ENCODE data around the gene VAV1. TPM values are rescaled to one million over a fixed set of nuclear protein-coding genes. Genes with fewer than 3 reads are reported as not detected.
A peak's percentile ranks its signal among the peaks of the same experiment; 100 is the strongest.
"Not testable (repeated sequence)": the region's sequence is repeated elsewhere in the genome, so short reads cannot be mapped to it uniquely, and the experiment has no call there.

VAV1 gene
- total RNA-seq, 4 donors from 2014 or later = 1.0 to 2.0 (median 1.4) TPM

DNA sequence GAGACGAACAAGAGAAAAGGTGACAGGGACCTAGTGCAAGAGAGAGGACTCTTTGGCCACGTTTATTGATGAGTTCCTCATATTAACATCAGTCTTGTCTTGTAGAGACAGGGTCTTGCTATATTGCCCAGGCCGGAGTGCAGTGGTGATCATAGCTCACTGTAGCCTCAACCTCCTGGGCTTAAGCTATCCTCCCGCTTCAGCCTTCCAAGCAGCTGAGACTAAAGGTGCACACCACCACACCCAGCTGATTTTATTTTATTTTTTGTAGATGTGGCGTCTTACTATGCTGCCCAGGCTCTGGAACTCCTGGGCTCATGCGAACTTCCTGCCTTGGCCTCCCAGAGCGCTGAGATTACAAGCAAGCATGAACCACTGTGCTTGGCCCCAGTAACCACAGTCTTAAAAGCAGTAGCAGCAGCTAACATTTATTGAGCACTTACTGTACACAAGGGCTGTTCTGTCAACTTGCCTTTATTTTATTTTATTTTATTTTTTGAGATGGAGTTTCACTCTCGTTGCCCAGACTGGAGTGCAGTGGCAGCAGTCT, 4.2 kb upstream of the VAV1 start:
- no peak overlapping the region for H3K4me3 ChIP-seq (ENCODE audit: low read depth, poor library complexity, severe bottlenecking)
- DNase-seq (ENCODE audit: low spot score in 2 of 2) = no peak
- intact Hi-C loops (cut with DNase I; ENCODE audit: low total_unique reads) = no loop called here
- WGBS, 2 donors = 60 to 62% methylated on average over 8 of the region's 8 CpGs
- no peak for TF ChIP-seq POLR2A (IDR thresholded peaks at IDR 0.05)
- TF ChIP-seq, protein P1, sequence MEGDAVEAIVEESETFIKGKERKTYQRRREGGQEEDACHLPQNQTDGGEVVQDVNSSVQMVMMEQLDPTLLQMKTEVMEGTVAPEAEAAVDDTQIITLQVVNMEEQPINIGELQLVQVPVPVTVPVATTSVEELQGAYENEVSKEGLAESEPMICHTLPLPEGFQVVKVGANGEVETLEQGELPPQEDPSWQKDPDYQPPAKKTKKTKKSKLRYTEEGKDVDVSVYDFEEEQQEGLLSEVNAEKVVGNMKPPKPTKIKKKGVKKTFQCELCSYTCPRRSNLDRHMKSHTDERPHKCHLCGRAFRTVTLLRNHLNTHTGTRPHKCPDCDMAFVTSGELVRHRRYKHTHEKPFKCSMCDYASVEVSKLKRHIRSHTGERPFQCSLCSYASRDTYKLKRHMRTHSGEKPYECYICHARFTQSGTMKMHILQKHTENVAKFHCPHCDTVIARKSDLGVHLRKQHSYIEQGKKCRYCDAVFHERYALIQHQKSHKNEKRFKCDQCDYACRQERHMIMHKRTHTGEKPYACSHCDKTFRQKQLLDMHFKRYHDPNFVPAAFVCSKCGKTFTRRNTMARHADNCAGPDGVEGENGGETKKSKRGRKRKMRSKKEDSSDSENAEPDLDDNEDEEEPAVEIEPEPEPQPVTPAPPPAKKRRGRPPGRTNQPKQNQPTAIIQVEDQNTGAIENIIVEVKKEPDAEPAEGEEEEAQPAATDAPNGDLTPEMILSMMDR (IDR thresholded peaks at IDR 0.05) = no peak

DNA sequence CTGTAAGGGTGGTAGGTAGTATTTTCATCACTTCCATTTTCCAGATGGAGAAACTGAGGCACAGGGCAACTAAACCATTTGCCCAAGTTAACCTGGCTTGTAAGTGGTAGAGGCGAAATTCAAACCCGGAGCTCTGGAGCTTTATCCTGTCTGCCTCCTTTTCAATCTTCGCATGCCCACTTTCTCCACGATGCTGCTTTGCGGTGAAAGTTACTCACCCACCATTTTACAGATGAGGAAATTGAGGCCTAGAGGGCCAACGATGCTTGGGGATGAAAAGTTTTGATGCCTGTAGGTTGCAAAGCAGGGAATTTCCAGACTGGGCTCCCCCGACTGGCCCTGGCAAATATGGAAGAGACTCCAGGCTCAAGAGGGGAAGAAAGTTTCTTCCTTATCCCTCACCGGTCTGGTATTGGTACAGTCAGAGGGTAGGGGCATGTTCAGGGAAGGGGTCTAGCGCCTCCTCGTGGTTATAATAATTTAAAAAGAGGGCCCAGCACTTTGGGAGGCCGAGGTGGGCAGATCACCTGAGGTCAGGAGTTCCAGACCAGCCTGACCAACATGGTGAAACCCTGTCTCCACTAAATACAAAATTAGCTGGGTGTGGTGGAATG, 3.4 kb upstream of the VAV1 start:
- DNase-seq (ENCODE audit: low spot score in 2 of 2) = no peak
- TF ChIP-seq, protein P1 (IDR thresholded peaks at IDR 0.05) = no peak
- TF ChIP-seq POLR2A (IDR thresholded peaks at IDR 0.05) = no peak
- intact Hi-C loops (cut with DNase I; ENCODE audit: low total_unique reads) = no loop called here
- WGBS, 2 donors = 54 to 56% methylated on average over 11 of the region's 11 CpGs
- H3K4me3 ChIP-seq (ENCODE audit: low read depth, poor library complexity, severe bottlenecking) = no peak overlapping the region

DNA sequence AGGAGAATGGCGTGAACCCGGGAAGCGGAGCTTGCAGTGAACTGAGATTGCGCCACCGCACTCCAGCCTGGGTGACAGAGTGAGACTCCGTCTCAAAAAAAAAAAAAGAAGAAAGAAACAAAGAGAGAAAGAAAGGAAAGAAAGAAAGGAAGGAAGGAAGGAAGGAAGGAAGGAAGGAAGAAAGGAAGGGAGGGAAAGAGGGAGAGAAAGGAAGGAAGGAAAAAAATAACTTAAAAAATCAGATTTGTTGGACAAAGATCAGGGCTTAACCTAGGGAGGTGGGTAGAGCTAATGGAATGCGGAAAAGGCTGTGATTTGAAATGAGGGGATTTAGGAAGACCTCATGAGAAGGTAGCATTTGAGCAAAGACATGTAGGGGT, 870 bp upstream of the VAV1 start:
- intact Hi-C loops (cut with DNase I; ENCODE audit: low total_unique reads) = not testable (repeated sequence)
- 90 to 93% methylated on average over 7 of the region's 7 CpGs for WGBS, 2 donors

DNA sequence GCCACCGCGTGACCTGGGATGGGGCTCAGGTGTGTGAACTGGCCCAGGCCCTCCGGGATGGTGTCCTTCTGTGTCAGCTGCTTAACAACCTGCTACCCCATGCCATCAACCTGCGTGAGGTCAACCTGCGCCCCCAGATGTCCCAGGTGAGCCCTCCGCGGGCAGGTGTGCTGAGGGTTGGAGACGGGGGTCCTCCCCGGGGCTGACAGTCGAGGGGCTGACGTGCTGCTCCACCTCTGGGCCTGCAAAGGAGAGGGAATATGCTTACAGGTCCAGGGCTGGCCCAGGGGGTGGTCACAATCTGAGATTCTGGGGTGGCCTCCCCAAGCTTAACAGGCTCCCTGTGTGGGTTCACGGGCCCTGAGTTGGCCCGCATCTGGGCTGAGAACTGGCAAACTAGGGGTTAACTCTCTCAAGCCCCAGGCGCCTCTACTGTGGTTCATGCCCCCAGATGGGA, 386 bp downstream of the VAV1 start:
- WGBS, 2 donors = 61 to 70% methylated on average over 6 to 8 of the region's 14 CpGs

More for the DNA sequence above, 870 bp upstream of the VAV1 start:
- not testable (repeated sequence) for H3K4me3 ChIP-seq (ENCODE audit: low read depth, poor library complexity, severe bottlenecking); DNase-seq (ENCODE audit: low spot score in 2 of 2)

DNA sequence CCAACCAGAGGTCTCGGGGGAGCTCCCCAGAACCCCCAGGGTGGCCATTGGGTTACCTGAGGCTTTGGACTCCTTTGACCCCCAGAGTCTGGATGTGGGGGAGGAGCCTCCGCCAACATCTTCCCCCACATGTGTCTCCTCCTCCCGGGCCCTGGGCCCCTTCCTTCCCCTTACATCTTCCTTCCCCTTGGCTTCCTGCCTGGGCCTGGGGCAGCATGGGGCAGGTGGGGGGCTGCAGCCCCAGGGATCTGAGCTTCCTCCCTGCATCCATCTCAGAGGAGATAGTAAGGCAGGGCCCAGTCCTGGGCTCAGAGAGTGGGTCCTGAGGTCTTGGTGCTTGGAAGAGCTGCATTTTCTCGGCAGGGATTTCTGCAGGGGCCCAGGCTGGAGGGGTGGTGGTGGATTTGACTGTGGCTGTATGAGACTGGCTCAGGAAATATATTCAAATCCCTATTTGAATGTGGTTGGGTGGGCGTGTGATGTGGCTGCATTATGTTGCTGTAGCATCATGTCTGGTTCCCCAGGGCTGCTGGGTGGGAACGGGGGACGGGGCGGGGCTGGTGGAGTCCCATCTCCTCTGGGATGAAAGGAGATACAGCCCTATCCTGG, 919 bp downstream of the VAV1 start:
- no peak for DNase-seq (ENCODE audit: low spot score in 2 of 2)
- TF ChIP-seq POLR2A (IDR thresholded peaks at IDR 0.05) = no peak
- TF ChIP-seq, protein P1 (IDR thresholded peaks at IDR 0.05) = no peak
- no peak overlapping the region for H3K4me3 ChIP-seq (ENCODE audit: low read depth, poor library complexity, severe bottlenecking)
- intact Hi-C loops (cut with DNase I; ENCODE audit: low total_unique reads) = no loop called here
- 52% methylated on average over 8 of the region's 8 CpGs for WGBS, 2 donors

More for the DNA sequence above, 386 bp downstream of the VAV1 start:
- no peak for DNase-seq (ENCODE audit: low spot score in 2 of 2)
- TF ChIP-seq, protein P1 (IDR thresholded peaks at IDR 0.05) = no peak
- no peak for TF ChIP-seq POLR2A (IDR thresholded peaks at IDR 0.05)
- intact Hi-C loops (cut with DNase I; ENCODE audit: low total_unique reads) = no loop called here
- peak overlapping the region; percentile 22 for H3K4me3 ChIP-seq (ENCODE audit: low read depth, poor library complexity, severe bottlenecking)

DNA sequence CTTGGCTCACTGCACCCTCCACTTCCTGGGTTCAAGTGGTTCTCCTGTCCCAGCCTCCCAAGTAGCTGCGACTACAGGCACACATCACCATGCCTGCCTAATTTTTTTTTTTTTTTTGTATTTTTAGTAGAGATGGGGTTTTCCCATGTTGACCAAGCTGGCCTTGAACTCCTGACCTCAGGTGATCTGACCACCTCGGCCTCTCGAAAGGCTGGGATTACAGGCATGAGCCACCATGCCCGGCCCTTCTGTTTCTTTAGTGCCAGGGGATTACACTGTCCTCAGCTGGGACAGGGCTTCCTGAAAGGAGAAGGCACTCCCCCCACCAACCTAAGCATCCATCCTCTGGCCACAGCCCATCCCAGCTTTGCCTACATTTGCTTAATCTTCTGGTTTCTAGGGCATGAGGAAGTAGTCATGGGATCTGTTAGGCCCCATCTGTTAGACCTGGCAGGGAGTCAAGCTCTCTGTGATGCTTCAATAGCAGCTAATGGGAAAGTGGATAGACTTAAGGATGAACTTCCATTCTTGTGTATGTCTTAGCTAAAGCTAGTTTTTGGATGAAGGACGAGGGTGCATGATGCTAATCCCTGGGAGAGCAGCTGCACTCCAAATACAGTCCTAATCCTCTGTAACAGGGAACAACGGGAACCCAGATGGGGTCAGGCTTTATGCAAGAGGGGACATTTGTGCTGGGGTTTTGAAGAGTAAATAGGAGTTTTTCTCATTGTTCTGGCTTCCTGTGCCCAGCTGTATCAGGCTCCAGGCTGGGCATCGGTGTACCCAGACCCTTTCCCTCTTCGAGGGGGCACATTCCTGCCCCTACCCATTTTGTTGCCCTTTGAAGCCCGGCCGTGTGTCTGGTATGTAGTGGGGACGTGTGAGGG, 2.6 kb downstream of the VAV1 start:
- no peak for TF ChIP-seq POLR2A (IDR thresholded peaks at IDR 0.05)
- TF ChIP-seq, protein P1 (IDR thresholded peaks at IDR 0.05) = no peak
- DNase-seq (ENCODE audit: low spot score in 2 of 2) = no peak
- WGBS, 2 donors = 74 to 85% methylated on average over 11 of the region's 11 CpGs
- intact Hi-C loops (cut with DNase I; ENCODE audit: low total_unique reads) = no loop called here
- no peak overlapping the region for H3K4me3 ChIP-seq (ENCODE audit: low read depth, poor library complexity, severe bottlenecking)

DNA sequence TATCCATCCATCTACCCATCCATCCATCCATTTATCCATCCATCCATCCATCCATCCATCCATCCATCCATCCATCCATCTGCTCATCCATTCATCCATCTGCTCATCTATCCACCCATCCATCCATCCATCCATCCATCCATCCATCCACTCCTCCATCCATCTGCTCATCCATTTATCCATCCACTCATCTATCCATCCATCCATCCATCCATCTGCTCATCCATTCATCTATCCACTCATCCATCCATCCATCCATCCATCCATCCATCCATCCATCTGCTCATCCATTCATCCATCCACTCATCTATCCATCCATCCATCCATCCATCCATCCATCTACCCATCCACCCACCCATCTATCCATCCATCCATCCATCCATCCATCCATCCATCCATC, 3.5 kb downstream of the VAV1 start:
- H3K4me3 ChIP-seq (ENCODE audit: low read depth, poor library complexity, severe bottlenecking); DNase-seq (ENCODE audit: low spot score in 2 of 2); intact Hi-C loops (cut with DNase I; ENCODE audit: low total_unique reads): not testable (repeated sequence)
